HepG2 (cell line): Measurements from ENCODE around the gene FAM168A. TPM values are rescaled to one million over a fixed set of nuclear protein-coding genes. Genes with fewer than 3 reads are reported as not detected.

Experiments
- AGO1 ChIP-seq: fragments of 200-400 bp; formaldehyde crosslinking; IDR thresholded peaks from 2 replicates; pipeline ENCODE4 v1.6.1; 2017; ENCODE audit warnings: mild to moderate bottlenecking, low read depth, low read length, moderate library complexity; ENCODE audit not compliant: poor library complexity, severe bottlenecking
- ATF7-NPFF ChIP-seq: sonication (generic); formaldehyde crosslinking; IDR thresholded peaks from 2 replicates; pipeline ENCODE4 v1.8.1; 2023; ENCODE audit warnings: mild to moderate bottlenecking, low read depth, missing genetic modification reagents, moderate library complexity
- BORCS8-MEF2B ChIP-seq: sonication (generic); formaldehyde crosslinking; IDR thresholded peaks from 2 replicates; pipeline ENCODE4 v1.8.0; 2022; ENCODE audit warnings: mild to moderate bottlenecking, missing genetic modification reagents
- GZF1 ChIP-seq: sonication (generic); formaldehyde crosslinking; IDR thresholded peaks from 2 replicates; pipeline ENCODE4 v1.5.1; 2020; ENCODE audit warnings: mild to moderate bottlenecking, missing genetic modification reagents
- KDM6A ChIP-seq: IDR thresholded peaks from 2 replicates; pipeline ENCODE4 v1.6.1; 2016; ENCODE audit warnings: low read depth
- NR3C1 ChIP-seq: sonication (generic); formaldehyde crosslinking; IDR thresholded peaks from 2 replicates; pipeline ENCODE4 v1.4.0; 2020; ENCODE audit warnings: missing genetic modification reagents
- REPIN1 ChIP-seq: sonication (generic); formaldehyde crosslinking; IDR thresholded peaks from 2 replicates; pipeline ENCODE4 v1.8.0; 2022; ENCODE audit warnings: missing genetic modification reagents, low read depth, mild to moderate bottlenecking, borderline replicate concordance
- SMAD9 ChIP-seq: sonication (generic); formaldehyde crosslinking; IDR thresholded peaks from 2 replicates; pipeline ENCODE4 v1.5.1; 2020; ENCODE audit warnings: mild to moderate bottlenecking, missing genetic modification reagents
- WIZ ChIP-seq: sonication (generic); formaldehyde crosslinking; IDR thresholded peaks from 2 replicates; pipeline ENCODE4 v1.5.1; 2020; ENCODE audit warnings: mild to moderate bottlenecking, missing genetic modification reagents
- ZBTB7B ChIP-seq: sonication (generic); formaldehyde crosslinking; IDR thresholded peaks from 2 replicates; pipeline ENCODE4 v1.4.0; 2020; ENCODE audit warnings: missing genetic modification reagents
- ZFP62 ChIP-seq: sonication (generic); formaldehyde crosslinking; IDR thresholded peaks from 2 replicates; pipeline ENCODE4 v1.4.0; 2020; ENCODE audit warnings: missing genetic modification reagents
- ZNF274 ChIP-seq: sonication (generic); formaldehyde crosslinking; IDR thresholded peaks from 2 replicates; pipeline ENCODE4 v1.5.1; 2020; ENCODE audit warnings: mild to moderate bottlenecking, missing genetic modification reagents
- ZNF317 ChIP-seq: sonication (generic); formaldehyde crosslinking; IDR thresholded peaks from 2 replicates; pipeline ENCODE4 v1.5.0; 2020; ENCODE audit warnings: mild to moderate bottlenecking, missing genetic modification reagents
- ZNF446 ChIP-seq: sonication (generic); formaldehyde crosslinking; IDR thresholded peaks from 2 replicates; pipeline ENCODE4 v1.5.0; 2020; ENCODE audit warnings: mild to moderate bottlenecking, missing genetic modification reagents
- ZNF460 ChIP-seq: sonication (generic); formaldehyde crosslinking; IDR thresholded peaks from 2 replicates; pipeline ENCODE4 v1.5.1; 2020; ENCODE audit warnings: missing genetic modification reagents, mild to moderate bottlenecking, borderline replicate concordance
- polyA plus RNA-seq, 8 experiments: library from polyadenylated mRNA; depleted of rRNA in 3 of 8; stranded (reverse) in 7 of 8; unstranded in 1 of 8; fragments of >200 nt; fragmentation: Illumina TruSeq in 4 of 8; extraction: Trizol in 4 of 8; gene quantifications; 2 replicates each; pipeline versions ENCODE4 v1.2.1 to v1.2.3, GENCODE V29; 2011 to 2016; ENCODE audit warnings: low read depth in 4 of 8, missing spikeins in 1 of 8, mixed read lengths in 1 of 8; ENCODE audit not compliant: insufficient read depth in 1 of 8
- total RNA-seq, 5 experiments: library from RNA; depleted of rRNA; stranded (reverse); fragments of >200 nt; fragmentation: Illumina TruSeq; extraction: Trizol; gene quantifications; 2 replicates each; pipeline ENCODE4 v1.2.3, GENCODE V29; 2016; ENCODE audit warnings: low read depth in 1 of 5
- TF ChIP-seq, protein P1 (sequence below): sonication (generic); formaldehyde crosslinking; conservative IDR thresholded peaks from 2 replicates; pipeline ENCODE4 v1.5.0; 2020; ENCODE audit warnings: missing genetic modification reagents
- TF ChIP-seq, protein P2 (sequence below): IDR thresholded peaks from 2 replicates; pipeline ENCODE4 v1.6.1; 2016
- TF ChIP-seq, protein P3 (sequence below): sonication (generic); formaldehyde crosslinking; conservative IDR thresholded peaks from 2 replicates; pipeline ENCODE4 v1.4.0; 2020; ENCODE audit warnings: missing genetic modification reagents
- TF ChIP-seq, protein P4 (sequence below): sonication (generic); formaldehyde crosslinking; IDR thresholded peaks from 2 replicates; pipeline ENCODE4 v1.5.0; 2020; ENCODE audit warnings: mild to moderate bottlenecking, missing genetic modification reagents, borderline replicate concordance
- TF ChIP-seq, protein P5 (sequence below): conservative IDR thresholded peaks from 2 replicates; pipeline ENCODE4 v1.6.1; 2018; ENCODE audit warnings: missing genetic modification reagents
- TF ChIP-seq, protein P6 (sequence below): IDR thresholded peaks from 2 replicates; pipeline ENCODE4 v1.6.1; 2016; ENCODE audit warnings: missing compliant biosample characterization, missing genetic modification reagents, borderline replicate concordance

The FAM168A gene
- total and polyA plus RNA-seq, 2 of the 13 experiments (the other 11 are each of a cell fraction or from before 2014, with no cell fraction given) = 13.9 to 15.8 TPM

DNA sequence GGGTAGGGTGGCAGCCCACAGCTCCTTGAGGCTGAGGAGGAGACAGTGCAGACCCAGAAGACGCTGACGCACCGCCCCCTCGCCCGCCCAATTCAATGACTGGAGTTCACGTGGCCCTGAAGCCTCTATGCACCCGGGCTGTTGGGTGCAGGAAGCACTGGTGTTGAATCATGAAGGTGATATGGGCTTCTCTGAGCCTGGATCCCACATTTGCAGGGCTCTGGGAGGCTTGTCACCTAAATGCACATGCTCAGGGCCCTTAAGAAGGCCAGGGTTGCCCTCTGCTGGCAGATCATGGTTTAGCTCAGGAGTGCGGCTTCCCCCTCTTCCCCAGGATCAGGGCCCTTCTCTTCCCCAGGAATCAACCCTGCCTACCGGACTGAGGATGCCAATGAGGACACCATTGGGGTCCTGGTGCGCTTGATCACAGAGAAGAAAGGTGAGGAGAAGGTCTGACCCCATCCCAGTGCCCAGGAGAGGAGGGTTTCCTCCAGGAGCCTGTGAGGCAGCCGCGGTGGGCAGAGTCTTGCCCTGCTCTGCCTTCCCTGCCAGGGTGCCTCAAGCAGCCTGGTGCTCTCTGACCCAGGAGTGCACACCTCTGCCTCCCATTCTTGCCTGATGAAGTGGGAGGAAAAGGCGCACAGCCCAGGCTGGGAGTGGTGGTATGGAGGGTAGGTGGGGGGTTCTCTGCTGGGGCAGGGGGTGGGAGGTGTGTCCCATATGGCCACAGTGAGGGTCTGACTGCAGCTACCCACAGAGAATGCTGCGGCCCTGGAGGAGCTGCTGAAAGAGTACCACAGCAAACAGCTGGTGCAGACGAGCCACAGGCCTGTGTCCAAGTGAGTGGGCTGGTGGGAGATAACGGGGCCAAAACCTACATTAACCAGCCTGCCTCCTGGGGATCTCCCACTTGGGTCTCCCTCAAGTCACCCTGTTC, 204.2 kb downstream of the FAM168A start (continued):
- TF ChIP-seq WIZ (CRISPR knock-in tag) (no peak), REPIN1 (CRISPR knock-in tag) (no peak), NR3C1 (no peak), GZF1 (CRISPR knock-in tag) (no peak), ZBTB7B (CRISPR knock-in tag) (no peak), KDM6A (CRISPR knock-in tag) (no peak), ZNF460 (CRISPR knock-in tag) (no peak), ZNF446 (CRISPR knock-in tag) (no peak), AGO1 (no peak), ZNF317 (CRISPR knock-in tag) (no peak), SMAD9 (CRISPR knock-in tag) (no peak), ZFP62 (CRISPR knock-in tag) (no peak), ZNF274 (CRISPR knock-in tag) (0 out of 2 replicates have a peak, but pooled peaks have one; percentile 45), BORCS8-MEF2B (0 out of 2 replicates have a peak, but pooled peaks have one; percentile 15), ATF7-NPFF (CRISPR knock-in tag) (no peak)
- TF ChIP-seq, protein P1, sequence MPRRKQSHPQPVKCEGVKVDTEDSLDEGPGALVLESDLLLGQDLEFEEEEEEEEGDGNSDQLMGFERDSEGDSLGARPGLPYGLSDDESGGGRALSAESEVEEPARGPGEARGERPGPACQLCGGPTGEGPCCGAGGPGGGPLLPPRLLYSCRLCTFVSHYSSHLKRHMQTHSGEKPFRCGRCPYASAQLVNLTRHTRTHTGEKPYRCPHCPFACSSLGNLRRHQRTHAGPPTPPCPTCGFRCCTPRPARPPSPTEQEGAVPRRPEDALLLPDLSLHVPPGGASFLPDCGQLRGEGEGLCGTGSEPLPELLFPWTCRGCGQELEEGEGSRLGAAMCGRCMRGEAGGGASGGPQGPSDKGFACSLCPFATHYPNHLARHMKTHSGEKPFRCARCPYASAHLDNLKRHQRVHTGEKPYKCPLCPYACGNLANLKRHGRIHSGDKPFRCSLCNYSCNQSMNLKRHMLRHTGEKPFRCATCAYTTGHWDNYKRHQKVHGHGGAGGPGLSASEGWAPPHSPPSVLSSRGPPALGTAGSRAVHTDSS (CRISPR knock-in tag) = no peak
- TF ChIP-seq, protein P2, sequence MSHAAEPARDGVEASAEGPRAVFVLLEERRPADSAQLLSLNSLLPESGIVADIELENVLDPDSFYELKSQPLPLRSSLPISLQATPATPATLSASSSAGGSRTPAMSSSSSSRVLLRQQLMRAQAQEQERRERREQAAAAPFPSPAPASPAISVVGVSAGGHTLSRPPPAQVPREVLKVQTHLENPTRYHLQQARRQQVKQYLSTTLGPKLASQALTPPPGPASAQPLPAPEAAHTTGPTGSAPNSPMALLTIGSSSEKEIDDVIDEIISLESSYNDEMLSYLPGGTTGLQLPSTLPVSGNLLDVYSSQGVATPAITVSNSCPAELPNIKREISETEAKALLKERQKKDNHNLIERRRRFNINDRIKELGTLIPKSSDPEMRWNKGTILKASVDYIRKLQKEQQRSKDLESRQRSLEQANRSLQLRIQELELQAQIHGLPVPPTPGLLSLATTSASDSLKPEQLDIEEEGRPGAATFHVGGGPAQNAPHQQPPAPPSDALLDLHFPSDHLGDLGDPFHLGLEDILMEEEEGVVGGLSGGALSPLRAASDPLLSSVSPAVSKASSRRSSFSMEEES = no peak
- TF ChIP-seq, protein P3, sequence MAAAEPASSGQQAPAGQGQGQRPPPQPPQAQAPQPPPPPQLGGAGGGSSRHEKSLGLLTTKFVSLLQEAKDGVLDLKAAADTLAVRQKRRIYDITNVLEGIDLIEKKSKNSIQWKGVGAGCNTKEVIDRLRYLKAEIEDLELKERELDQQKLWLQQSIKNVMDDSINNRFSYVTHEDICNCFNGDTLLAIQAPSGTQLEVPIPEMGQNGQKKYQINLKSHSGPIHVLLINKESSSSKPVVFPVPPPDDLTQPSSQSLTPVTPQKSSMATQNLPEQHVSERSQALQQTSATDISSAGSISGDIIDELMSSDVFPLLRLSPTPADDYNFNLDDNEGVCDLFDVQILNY (CRISPR knock-in tag) = no peak
- TF ChIP-seq, protein P4, sequence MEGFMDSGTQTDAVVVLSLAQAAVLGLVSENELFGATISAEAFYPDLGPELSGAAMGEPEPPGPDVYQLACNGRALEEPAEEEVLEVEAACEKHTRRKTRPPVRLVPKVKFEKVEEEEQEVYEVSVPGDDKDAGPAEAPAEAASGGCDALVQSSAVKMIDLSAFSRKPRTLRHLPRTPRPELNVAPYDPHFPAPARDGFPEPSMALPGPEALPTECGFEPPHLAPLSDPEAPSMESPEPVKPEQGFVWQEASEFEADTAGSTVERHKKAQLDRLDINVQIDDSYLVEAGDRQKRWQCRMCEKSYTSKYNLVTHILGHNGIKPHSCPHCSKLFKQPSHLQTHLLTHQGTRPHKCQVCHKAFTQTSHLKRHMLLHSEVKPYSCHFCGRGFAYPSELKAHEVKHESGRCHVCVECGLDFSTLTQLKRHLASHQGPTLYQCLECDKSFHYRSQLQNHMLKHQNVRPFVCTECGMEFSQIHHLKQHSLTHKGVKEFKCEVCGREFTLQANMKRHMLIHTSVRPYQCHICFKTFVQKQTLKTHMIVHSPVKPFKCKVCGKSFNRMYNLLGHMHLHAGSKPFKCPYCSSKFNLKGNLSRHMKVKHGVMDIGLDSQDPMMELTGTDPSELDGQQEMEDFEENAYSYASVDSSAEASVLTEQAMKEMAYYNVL (CRISPR knock-in tag) = no peak
- TF ChIP-seq, protein P5, sequence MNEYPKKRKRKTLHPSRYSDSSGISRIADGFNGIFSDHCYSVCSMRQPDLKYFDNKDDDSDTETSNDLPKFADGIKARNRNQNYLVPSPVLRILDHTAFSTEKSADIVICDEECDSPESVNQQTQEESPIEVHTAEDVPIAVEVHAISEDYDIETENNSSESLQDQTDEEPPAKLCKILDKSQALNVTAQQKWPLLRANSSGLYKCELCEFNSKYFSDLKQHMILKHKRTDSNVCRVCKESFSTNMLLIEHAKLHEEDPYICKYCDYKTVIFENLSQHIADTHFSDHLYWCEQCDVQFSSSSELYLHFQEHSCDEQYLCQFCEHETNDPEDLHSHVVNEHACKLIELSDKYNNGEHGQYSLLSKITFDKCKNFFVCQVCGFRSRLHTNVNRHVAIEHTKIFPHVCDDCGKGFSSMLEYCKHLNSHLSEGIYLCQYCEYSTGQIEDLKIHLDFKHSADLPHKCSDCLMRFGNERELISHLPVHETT (CRISPR knock-in tag) = no peak
- TF ChIP-seq, protein P6, sequence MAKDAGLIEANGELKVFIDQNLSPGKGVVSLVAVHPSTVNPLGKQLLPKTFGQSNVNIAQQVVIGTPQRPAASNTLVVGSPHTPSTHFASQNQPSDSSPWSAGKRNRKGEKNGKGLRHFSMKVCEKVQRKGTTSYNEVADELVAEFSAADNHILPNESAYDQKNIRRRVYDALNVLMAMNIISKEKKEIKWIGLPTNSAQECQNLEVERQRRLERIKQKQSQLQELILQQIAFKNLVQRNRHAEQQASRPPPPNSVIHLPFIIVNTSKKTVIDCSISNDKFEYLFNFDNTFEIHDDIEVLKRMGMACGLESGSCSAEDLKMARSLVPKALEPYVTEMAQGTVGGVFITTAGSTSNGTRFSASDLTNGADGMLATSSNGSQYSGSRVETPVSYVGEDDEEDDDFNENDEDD = no peak
